DND-41 (cell line): ENCODE results near the gene PRPF38B.

ENCODE experiments used
- EZH2 ChIP-seq: IDR thresholded peaks from 3 replicates; pipeline ENCODE4 v1.6.1; 2012; ENCODE audit warnings: borderline replicate concordance, low read depth, mild to moderate bottlenecking, moderate library complexity, low read length, inconsistent platforms; ENCODE audit not compliant: severe bottlenecking
- TF ChIP-seq, protein P1 (sequence below): IDR thresholded peaks from 2 replicates; pipeline ENCODE4 v1.5.1; 2012; ENCODE audit warnings: borderline replicate concordance, low read length, moderate library complexity, mild to moderate bottlenecking; ENCODE audit not compliant: poor library complexity, severe bottlenecking; ENCODE audit errors: extremely low read depth

DNA sequence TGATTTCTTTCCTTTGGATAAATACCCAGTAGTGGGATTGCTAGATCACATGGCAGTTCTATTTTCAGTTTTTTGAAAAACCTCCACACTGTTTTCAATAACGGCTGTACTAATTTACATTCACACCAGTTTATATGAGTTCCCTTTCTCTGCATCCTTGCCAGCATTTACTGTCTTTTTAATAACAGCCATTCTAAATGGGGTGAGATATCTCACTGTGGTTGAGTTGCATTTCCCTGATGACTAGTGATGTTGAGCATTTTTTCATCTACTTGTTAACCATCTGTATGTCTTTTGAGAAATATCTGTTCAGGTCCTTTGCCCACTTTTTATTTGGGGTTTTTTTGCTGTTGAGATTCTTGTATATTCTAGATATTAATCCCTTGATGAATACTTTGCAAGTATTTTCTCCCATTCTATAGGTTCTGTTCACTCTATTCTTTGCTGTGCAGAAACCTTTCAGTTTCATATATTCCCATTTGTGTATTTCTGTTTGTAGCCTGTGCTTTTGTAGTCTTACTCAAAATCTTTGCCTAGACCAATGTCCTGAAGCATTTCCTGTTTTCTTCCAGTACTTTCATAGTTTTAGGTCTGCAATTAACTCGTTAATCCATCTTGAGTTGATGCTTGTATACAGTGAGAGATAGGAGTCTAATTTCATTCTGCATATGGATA, 38.5 kb upstream of the PRPF38B start:
- TF ChIP-seq, protein P1, sequence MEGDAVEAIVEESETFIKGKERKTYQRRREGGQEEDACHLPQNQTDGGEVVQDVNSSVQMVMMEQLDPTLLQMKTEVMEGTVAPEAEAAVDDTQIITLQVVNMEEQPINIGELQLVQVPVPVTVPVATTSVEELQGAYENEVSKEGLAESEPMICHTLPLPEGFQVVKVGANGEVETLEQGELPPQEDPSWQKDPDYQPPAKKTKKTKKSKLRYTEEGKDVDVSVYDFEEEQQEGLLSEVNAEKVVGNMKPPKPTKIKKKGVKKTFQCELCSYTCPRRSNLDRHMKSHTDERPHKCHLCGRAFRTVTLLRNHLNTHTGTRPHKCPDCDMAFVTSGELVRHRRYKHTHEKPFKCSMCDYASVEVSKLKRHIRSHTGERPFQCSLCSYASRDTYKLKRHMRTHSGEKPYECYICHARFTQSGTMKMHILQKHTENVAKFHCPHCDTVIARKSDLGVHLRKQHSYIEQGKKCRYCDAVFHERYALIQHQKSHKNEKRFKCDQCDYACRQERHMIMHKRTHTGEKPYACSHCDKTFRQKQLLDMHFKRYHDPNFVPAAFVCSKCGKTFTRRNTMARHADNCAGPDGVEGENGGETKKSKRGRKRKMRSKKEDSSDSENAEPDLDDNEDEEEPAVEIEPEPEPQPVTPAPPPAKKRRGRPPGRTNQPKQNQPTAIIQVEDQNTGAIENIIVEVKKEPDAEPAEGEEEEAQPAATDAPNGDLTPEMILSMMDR = no peak
- TF ChIP-seq EZH2 = no peak
